Skeletal muscle tissue (tissue), 4 donors: ENCODE results near the gene ARID1B. TPM values are rescaled to one million over a fixed set of nuclear protein-coding genes. Genes with fewer than 3 reads are reported as not detected.
A peak's percentile ranks its signal among the peaks of the same experiment; 100 is the strongest.

Experiments
- H3K27ac ChIP-seq: one replicate; pipeline ENCODE4 v1.7.0; 2013; ENCODE audit warnings: mild to moderate bottlenecking, low read depth, low read length, inconsistent platforms
- H3K27me3 ChIP-seq, 3 donors: one replicate each; pipeline ENCODE4 v1.7.0; 2013; ENCODE audit warnings: low read length in 3 of 3; ENCODE audit not compliant: control insufficient read depth in 3 of 3, insufficient read depth in 3 of 3
- H3K36me3 ChIP-seq, 3 donors: one replicate each; pipeline ENCODE4 v1.7.0; 2013; ENCODE audit warnings: low read length in 3 of 3; ENCODE audit not compliant: control insufficient read depth in 3 of 3, insufficient read depth in 3 of 3
- H3K4me1 ChIP-seq, 3 donors: one replicate each; pipeline ENCODE4 v1.7.0; 2013; ENCODE audit warnings: low read length in 3 of 3, mild to moderate bottlenecking in 3 of 3; ENCODE audit not compliant: control insufficient read depth in 3 of 3, insufficient read depth in 3 of 3
- H3K4me3 ChIP-seq, 3 donors: one replicate each; pipeline ENCODE4 v1.7.0; 2013; ENCODE audit warnings: low read length in 3 of 3
- H3K9ac ChIP-seq, 3 donors: one replicate each; pipeline ENCODE4 v1.7.0; 2013; ENCODE audit warnings: low read length in 3 of 3, mild to moderate bottlenecking in 3 of 3, moderate library complexity in 2 of 3, low read depth in 1 of 3
- H3K9me3 ChIP-seq, 3 donors: one replicate each; pipeline ENCODE4 v1.7.0; 2013; ENCODE audit warnings: low read length in 3 of 3; ENCODE audit not compliant: control insufficient read depth in 3 of 3
- total RNA-seq: library from RNA; depleted of rRNA; stranded (reverse); fragments of >200 nt; gene quantifications from one replicate; pipeline ENCODE4 v1.2.3, GENCODE V29; 2014
- donor health status: Osteomylitis.

The ARID1B gene
- total RNA-seq, 1 donor from 2014 or later, result 73.6 TPM

- Histone ChIP-seq H3K27me3 (no peaks in the 10 kb centered on the region), H3K36me3 (no peaks in the 10 kb centered on the region), H3K4me1 (peaks cover 24 to 35% (median 25%) of the 10 kb centered on the region in 3 donors), H3K9ac (peak overlapping the region; percentile 95 to 96 (median 96)), H3K9me3 (no peaks in the 10 kb centered on the region), H3K4me3 (peak overlapping the region; percentile 79 to 82 (median 79)), H3K27ac (peak overlapping the region; percentile 99)
Measured at GRCh38 chr6:157021993-157022740, 245.0 kb downstream of the ARID1B start.

GRCh38 chr6:157023958-157024357, 246.8 kb downstream of the ARID1B start:
- no peak overlapping the region for H3K27ac ChIP-seq
- H3K9me3 ChIP-seq, result no peaks in the 10 kb centered on the region
- H3K27me3 ChIP-seq, result no peaks in the 10 kb centered on the region
- H3K4me1 ChIP-seq, result peaks cover 13 to 28% (median 23%) of the 10 kb centered on the region in 3 donors
- no peak overlapping the region for H3K9ac ChIP-seq
- no peaks in the 10 kb centered on the region for H3K36me3 ChIP-seq
- no peak overlapping the region for H3K4me3 ChIP-seq

- Histone ChIP-seq H3K27me3 (no peaks in the 10 kb centered on the region), H3K9ac (no peak overlapping the region), H3K27ac (no peak overlapping the region), H3K4me1 (peaks cover 6 to 21% (median 15%) of the 10 kb centered on the region in 3 donors), H3K4me3 (no peak overlapping the region), H3K9me3 (no peaks in the 10 kb centered on the region), H3K36me3 (no peaks in the 10 kb centered on the region)
Measured at GRCh38 chr6:157024745-157025144, 247.6 kb downstream of the ARID1B start.

DNA sequence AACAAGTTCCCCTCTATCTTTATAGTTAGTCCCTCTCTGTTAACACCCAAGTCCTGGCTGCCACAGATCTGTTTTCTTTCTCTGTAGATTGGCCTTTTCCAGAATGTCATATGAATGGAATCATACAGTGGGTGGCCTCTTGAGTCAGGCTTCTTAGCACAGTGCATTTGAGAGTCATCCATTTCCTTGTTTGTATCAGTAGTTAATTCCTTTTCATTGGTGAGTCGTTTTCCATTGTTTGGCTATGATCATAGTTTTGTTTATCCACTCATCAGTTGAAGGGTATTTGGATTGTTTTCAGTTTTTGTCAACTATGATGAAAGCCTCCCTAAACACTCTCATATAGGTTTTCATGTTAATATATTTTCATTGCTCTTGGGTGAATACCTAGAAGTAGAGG, 248.3 kb downstream of the ARID1B start:
- Histone ChIP-seq H3K9me3 (no peaks in the 10 kb centered on the region), H3K4me1 (peaks cover 12 to 19% (median 15%) of the 10 kb centered on the region in 3 donors), H3K4me3 (no peak overlapping the region), H3K27ac (no peak overlapping the region), H3K9ac (no peak overlapping the region), H3K27me3 (no peaks in the 10 kb centered on the region), H3K36me3 (no peaks in the 10 kb centered on the region)

- Histone ChIP-seq H3K9me3 (no peaks in the 10 kb centered on the region), H3K4me1 (peaks cover 9 to 14% (median 10%) of the 10 kb centered on the region in 3 donors), H3K4me3 (no peak overlapping the region), H3K9ac (no peak overlapping the region), H3K27ac (no peak overlapping the region), H3K27me3 (no peaks in the 10 kb centered on the region), H3K36me3 (no peaks in the 10 kb centered on the region)
Measured at GRCh38 chr6:157029980-157030690, 253.0 kb downstream of the ARID1B start.

DNA sequence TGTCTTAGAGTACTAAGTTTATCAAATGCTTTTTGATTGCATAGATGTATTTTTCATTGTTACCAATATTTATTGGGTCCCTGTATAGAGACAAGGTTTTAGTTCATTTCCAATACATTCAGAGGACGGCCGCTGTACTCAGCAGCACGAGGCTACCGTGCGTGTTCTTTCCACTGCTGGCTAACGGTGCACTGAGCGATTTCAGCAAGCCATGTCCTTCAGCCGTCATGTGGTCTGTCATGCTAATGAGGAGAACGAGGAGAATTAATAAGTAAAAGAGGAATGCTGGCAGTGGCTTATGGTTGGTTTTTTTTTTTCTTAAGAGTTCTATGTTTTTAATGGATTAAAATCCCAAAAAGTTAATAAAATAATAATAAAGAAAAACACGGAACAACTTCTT, 253.6 kb downstream of the ARID1B start:
- Histone ChIP-seq H3K4me1 (peaks cover 13 to 18% (median 14%) of the 10 kb centered on the region in 3 donors), H3K36me3 (no peaks in the 10 kb centered on the region), H3K9ac (no peak overlapping the region), H3K4me3 (no peak overlapping the region), H3K27me3 (no peaks in the 10 kb centered on the region), H3K9me3 (no peaks in the 10 kb centered on the region), H3K27ac (no peak overlapping the region)

DNA sequence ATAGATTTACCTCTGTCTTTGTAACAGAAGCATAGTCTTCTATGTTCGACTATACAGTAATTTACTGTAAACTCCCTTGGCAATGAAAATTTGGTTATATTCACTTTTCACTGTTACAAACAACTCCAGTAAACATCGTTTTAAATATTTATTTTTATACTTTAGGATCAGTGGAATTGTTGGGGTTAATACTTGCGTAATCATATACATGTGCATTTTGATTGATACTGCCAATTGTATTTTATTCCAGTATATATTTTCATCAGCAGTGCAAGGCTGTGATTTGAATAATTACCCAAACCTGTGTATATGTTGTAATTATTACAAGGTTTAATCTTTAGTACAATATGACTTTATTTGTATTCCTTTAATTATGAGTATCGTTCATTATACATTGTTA, 255.7 kb downstream of the ARID1B start:
- Histone ChIP-seq H3K9me3 (no peaks in the 10 kb centered on the region), H3K27ac (no peak overlapping the region), H3K4me1 (peaks cover 17 to 23% (median 22%) of the 10 kb centered on the region in 3 donors), H3K36me3 (no peaks in the 10 kb centered on the region), H3K4me3 (peak overlapping the region in 1 of 3 donors; percentile 68), H3K9ac (peak overlapping the region; percentile 6 to 63 (median 52)), H3K27me3 (no peaks in the 10 kb centered on the region)

DNA sequence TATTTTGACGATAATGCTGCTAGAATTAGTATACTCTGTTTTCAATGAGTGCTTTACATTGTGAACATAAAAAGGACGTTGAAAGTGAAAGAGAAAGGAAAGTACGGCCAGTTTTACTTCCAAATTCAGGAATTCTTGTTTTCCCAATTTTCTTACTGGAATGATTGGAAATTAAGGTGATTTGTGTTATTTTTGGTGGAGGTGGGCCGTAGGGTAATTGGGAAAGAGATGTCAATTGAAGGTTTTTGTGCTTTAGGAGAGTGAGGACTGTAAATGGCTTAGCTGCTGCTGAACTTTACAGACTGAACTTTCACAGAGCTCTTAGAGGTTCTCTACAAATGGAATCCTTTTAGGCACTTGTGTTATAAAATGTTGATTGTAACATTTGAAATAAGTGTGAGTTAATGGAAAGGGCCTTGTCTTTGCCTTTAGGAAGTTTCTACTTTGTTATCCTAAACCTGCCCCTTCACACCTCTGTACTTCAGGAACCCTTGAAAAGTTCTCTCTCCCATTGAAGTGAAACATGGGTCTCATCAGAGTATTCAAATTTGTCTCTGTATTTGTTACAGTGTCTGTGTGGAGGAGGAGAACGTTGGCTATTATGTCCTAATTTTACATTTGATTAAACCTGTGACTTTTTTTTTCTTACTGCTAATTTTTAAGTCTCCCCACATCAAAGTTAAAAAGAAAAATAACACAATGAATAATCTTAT, 256.4 kb downstream of the ARID1B start:
- H3K4me3 ChIP-seq, result peak overlapping the region in 2 of 3 donors; percentile 65 to 68
- H3K9me3 ChIP-seq, result no peaks in the 10 kb centered on the region
- H3K4me1 ChIP-seq, result peaks cover 17 to 23% (median 22%) of the 10 kb centered on the region in 3 donors
- no peaks in the 10 kb centered on the region for H3K27me3 ChIP-seq
- H3K27ac ChIP-seq, result peak overlapping the region; percentile 41
- H3K9ac ChIP-seq, result peak overlapping the region; percentile 6 to 63 (median 52)
- H3K36me3 ChIP-seq, result no peaks in the 10 kb centered on the region

- H3K27ac ChIP-seq, result no peak overlapping the region
- H3K9me3 ChIP-seq, result no peaks in the 10 kb centered on the region
- peaks cover 17 to 23% (median 21%) of the 10 kb centered on the region in 3 donors for H3K4me1 ChIP-seq
- H3K36me3 ChIP-seq, result no peaks in the 10 kb centered on the region
- H3K4me3 ChIP-seq, result no peak overlapping the region
- H3K9ac ChIP-seq, result no peak overlapping the region
- no peaks in the 10 kb centered on the region for H3K27me3 ChIP-seq
Measured at GRCh38 chr6:157034436-157035230, 257.5 kb downstream of the ARID1B start.
